Measurements from ENCODE around the gene COL6A3.

- no peak for TF ChIP-seq POLR2A (IDR thresholded peaks at IDR 0.05)
- no peak for TF ChIP-seq CTCF (IDR thresholded peaks at IDR 0.05)
- TF ChIP-seq EP300 (IDR thresholded peaks at IDR 0.05; ENCODE audit: low read depth), result no peak
Observed at GRCh38 chr2:237345891-237346640, 67.9 kb downstream of the COL6A3 start.
